HK-2 (cell line): ENCODE data around the gene PRDM1.

Experiments used
- DNase-seq: peaks from one replicate; pipeline ENCODE4 v3.0.0-alpha.2; 2018; ENCODE audit not compliant: unreplicated experiment

The PRDM1 gene

GRCh38 chr6:106070636-106071035, 15.5 kb upstream of the PRDM1 start:
- no peak for DNase-seq

- no peak for DNase-seq
Measured at GRCh38 chr6:106072501-106073090, 13.5 kb upstream of the PRDM1 start.

GRCh38 chr6:106074146-106074545, 12.0 kb upstream of the PRDM1 start:
- no peak for DNase-seq

DNA sequence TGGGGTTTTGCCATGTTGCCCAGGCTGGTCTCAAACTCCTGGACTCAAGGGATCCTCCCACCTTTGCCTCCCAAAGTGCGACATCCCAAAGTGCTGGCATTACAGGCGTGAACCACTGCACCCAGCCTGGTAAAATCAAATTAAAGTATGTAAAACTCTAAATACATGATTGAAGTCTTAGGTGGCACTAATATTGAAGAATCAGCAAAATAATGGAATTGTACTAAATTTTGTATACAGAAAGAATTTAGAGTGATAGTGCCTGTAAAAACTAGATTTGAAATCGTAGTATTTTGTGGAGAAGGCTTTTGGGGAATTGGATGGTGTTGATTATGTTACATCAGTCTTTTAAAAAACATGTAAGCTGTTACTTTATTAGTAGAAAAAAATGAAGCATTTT, 10.0 kb upstream of the PRDM1 start:
- DNase-seq = no peak

DNA sequence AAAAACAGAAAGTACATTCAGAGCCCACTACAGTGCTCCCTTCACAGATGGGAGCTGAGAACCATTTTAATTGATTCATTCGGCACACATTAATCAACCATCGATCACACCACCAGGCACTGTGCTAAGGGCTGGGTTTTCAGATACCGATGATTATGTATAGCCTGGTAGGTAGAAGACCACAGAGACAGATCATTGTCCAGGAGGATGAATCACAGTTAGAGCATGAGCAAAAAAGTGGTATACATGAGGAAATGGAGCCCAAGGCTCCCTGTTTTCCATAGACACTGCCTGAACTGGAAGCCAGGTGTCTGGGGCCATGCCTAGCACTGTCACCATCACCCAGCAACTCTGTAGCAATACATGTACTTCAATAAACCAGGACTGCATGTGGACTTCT, 9.0 kb upstream of the PRDM1 start:
- no peak for DNase-seq

DNA sequence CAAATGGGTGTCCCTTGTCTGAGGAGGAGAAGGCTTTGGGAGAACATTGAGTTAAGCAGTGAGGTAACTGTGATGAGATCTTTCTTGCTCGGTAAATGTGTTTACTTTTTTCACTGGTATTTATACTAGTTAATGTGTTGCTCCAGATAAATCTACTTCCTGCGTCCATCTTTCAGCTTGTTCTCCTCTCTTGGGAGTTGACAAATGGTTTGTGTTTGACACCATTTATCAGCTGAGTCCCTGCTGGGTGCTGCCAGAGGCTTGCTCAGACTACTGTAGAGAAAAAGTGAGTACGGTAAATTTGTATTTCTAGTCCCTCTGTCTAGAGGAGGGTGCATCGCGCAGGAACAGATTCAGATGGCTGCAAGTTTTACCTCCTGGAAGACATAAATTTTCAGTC, 8.3 kb upstream of the PRDM1 start:
- DNase-seq = no peak

DNA sequence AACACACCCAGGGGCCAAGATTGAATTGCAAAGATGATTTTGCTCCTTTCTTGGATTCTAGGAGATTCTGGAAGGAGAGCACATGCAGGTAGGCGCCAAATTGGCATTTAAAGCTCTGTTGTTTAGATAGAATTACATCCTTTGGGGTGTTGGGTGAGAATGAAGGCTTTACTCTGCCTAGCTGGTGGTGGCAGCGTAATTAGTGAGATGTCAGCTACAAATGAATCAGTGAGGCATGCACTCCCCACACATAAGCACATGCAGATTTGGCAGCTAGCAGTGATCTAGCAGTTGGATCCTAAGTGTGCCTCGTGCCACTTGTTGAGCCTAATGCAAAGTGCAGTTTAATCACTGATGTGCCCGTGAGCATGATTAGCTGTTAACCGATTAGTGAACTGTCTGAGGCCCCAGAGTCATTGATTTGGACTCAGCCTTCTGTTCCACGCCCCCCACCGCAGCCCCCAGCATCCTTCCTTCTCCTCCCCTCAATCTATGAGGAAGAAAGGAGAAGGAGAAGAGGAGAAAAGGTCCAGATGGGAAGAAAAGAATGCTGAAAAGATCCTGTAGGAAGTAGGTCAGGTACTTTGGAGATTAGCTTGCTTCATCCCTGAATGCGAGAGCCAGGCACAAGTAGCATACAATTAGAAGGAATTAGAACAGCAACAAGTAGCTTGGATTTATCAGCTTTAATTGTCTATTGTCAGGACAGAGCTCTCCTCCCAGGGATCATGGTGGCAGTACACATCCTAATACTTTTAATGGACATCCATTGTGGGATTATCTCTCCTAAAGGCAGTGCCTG, 6.0 kb upstream of the PRDM1 start:
- DNase-seq = no peak

- DNase-seq = no peak
Measured at GRCh38 chr6:106080763-106081095, 5.4 kb upstream of the PRDM1 start.

DNA sequence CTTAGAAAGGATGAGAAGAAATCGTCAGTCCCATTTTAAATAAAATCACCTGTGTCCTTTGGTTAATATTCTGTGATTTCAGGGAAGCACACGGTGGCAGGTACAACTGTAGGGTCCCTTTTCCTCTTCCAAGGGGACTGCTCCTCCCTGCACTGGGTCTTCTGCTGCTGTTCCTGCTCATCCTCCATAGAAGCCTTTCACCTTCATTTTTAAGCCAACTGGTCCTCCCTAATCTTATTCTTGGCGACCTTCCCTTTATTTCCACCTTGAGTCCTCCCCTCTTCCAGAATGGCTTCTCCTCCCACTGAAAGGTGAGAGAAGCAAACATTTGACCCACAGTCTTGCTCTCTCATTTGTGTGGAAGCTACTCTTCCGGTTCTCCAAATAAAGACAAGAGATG, 4.4 kb upstream of the PRDM1 start:
- DNase-seq = no peak

GRCh38 chr6:106082735-106083398, 3.3 kb upstream of the PRDM1 start:
- DNase-seq = no peak

DNA sequence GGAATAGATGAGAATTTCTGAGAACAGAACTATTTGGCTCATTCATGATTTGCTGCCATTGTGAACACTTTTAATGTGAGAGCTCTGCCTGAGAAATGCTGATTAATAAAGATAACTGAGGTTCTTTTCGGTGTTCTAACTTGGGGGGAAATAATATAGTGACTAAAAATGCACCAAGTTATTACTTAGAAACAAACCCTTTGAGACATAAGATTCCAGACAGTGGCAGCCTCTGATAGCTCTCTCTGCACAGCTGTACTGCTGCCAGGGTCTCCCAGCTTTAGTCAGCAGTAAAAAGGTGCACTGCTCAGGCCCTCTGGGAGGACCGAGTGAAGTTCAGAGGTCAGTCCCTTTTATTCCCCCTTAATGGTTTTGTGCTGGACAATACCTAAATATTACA, 2.5 kb upstream of the PRDM1 start:
- no peak for DNase-seq

- peak; percentile 74 for DNase-seq
Measured at GRCh38 chr6:106084106-106084988, 1.8 kb upstream of the PRDM1 start.

- no peak for DNase-seq
Measured at GRCh38 chr6:106084989-106085691, 996 bp upstream of the PRDM1 start.

DNA sequence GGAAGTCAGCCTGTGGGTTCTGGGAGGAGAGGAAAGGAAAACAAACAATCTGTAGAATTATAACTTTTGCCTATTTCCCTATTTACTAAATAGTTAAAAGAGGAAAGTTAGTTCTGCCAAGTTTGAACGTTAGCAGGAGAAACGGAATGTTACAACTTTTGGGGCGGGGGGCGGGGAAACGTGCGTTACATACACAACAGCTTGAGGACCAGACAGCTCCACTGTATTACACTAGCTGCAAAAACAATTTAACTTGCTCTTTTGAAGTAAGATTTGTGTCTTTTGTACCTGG, 498 bp upstream of the PRDM1 start:
- DNase-seq = no peak

GRCh38 chr6:106086814-106087175, 659 bp downstream of the PRDM1 start:
- no peak for DNase-seq

DNA sequence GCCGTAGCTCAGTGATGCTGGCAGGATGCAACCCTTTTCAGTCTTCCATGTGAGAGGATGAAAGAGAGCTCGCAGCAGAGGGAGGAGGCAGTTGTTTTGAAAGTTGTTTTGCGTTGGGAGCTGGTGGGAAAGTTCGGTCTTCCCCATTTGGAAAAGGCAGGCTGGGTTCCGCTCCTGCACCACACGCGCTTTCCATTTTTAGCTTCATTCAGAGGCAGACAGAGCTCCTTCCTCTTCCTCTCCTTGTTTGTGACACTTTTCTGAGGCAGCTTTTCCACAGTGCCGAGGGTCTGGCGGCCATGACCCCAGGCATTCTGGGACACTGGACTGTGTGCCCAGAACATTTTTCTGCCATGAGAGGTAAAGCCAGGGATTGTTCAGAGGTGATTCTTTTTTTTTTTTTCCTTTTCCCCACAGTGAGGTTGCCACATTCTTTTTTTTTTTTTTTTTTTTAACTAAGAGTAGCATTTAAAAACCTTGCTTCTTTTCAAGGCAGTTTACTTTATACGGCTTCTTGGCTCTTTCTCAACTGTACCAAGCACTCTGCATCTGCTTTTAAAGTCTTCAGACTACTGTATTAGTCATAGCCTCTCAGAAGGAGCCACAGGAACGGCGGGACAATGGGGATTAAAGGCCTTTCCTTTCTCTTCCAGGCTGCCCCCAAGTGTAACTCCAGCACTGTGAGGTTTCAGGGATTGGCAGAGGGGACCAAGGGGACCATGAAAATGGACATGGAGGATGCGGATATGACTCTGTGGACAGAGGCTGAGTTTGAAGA, 1.6 kb downstream of the PRDM1 start:
- DNase-seq = no peak

DNA sequence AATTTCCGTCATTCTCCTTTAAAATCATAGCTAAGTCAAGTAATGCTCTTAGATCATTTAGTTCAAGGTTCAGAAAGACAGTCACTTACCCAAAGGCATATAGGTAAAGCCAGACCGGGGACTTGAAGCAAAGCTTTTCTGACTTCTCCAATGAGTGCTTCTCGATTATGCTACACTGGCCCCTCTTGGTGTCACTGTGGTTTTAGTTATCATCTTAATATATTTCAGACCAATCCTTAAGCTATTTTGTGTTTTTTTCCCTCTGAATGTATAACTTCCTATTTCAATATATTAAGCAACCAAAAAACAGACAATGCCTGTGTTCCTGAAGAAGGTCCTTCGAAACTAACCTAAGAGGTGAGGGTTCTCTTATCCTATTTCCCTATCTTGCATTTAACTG, 3.9 kb downstream of the PRDM1 start:
- DNase-seq = no peak

GRCh38 chr6:106092279-106092678, 6.1 kb downstream of the PRDM1 start:
- DNase-seq = no peak

GRCh38 chr6:106094261-106094963, 8.3 kb downstream of the PRDM1 start:
- DNase-seq = no peak

GRCh38 chr6:106094964-106095335, 8.8 kb downstream of the PRDM1 start:
- no peak for DNase-seq
